Endothelial cell of umbilical vein (primary cell): Measurements from ENCODE around the gene PKD1L1. TPM values are rescaled to one million over a fixed set of nuclear protein-coding genes. Genes with fewer than 3 reads are reported as not detected.

Source experiments
- BruUV-seq: library from RNA; stranded (reverse); fragments of 400-500 nt; replicated peaks from 2 replicates; lab custom pipeline; 2021; lab: Mats Ljungman, UMichigan
- CTCF ChIA-PET: fragments of 300-600, 350-600 bp; sonication (Branson Sonifier 250); formaldehyde crosslinking; loops from one replicate; lab custom pipeline; 2021; ENCODE audit warnings: antibody characterized with exemption, inconsistent platforms; lab: Charles Lee
- POLR2A ChIA-PET: fragments of 300-600, 350-600 bp; sonication (Branson Sonifier 250); formaldehyde crosslinking; loops from one replicate; lab custom pipeline; 2021; ENCODE audit warnings: antibody characterized with exemption, inconsistent platforms; lab: Charles Lee
- DNase-seq: peaks from one replicate; pipeline ENCODE4 v3.0.0-alpha.2; 2011; ENCODE audit warnings: low read depth, low spot score
- FAIRE-seq: peaks from 2 replicates; lab custom pipeline; 2011; peaks lifted over from hg19 to GRCh38; lab: Jason Lieb, UNC
- H2AFZ ChIP-seq: 2 replicates; pipeline ENCODE4 v1.6.0; 2012; ENCODE audit warnings: low read depth, low read length, control low read depth, inconsistent platforms
- H3K27ac ChIP-seq: 2 replicates; pipeline ENCODE4 v1.5.1; 2011; ENCODE audit warnings: low read depth, mild to moderate bottlenecking, control low read depth, low read length, moderate library complexity; ENCODE audit not compliant: insufficient read depth
- H3K27me3 ChIP-seq, 2 experiments: 2 replicates each; pipeline versions ENCODE4 v1.6.0 to v1.6.1; 2011; ENCODE audit warnings: low read length in 2 of 2, mixed read lengths in 1 of 2; ENCODE audit not compliant: control insufficient read depth in 2 of 2, insufficient read depth in 2 of 2
- H3K36me3 ChIP-seq, 2 experiments: 2 replicates in 1 of 2; 3 replicates in 1 of 2; pipeline ENCODE4 v1.5.1; 2011; ENCODE audit warnings: low read length in 2 of 2, mild to moderate bottlenecking in 1 of 2, moderate library complexity in 1 of 2; ENCODE audit not compliant: control insufficient read depth in 2 of 2, insufficient read depth in 2 of 2; ENCODE audit errors: extremely low read depth in 1 of 2
- H3K4me1 ChIP-seq: 3 replicates; pipeline ENCODE4 v1.5.1; 2011; ENCODE audit warnings: mild to moderate bottlenecking, low read length; ENCODE audit not compliant: control insufficient read depth, insufficient read depth; ENCODE audit errors: extremely low read depth
- H3K4me2 ChIP-seq: 2 replicates; pipeline ENCODE4 v1.6.1; 2011; ENCODE audit warnings: low read length, control low read depth, mixed read lengths; ENCODE audit not compliant: insufficient read depth
- H3K4me3 ChIP-seq, 3 experiments: fragments of 200-600 bp in 1 of 3; sonication (generic), shearing (Covaris generic) in 1 of 3; replicated peaks in 1 of 3; 2 replicates each; pipeline ENCODE4 v1.5.1; 2011 to 2016; ENCODE audit warnings: control low read depth in 3 of 3, low read length in 3 of 3, mild to moderate bottlenecking in 2 of 3, inconsistent platforms in 1 of 3, low read depth in 1 of 3, moderate library complexity in 1 of 3; ENCODE audit not compliant: insufficient read depth in 1 of 3
- H3K79me2 ChIP-seq: 2 replicates; pipeline ENCODE4 v1.6.0; 2012; ENCODE audit warnings: low read length, inconsistent platforms; ENCODE audit not compliant: control insufficient read depth, insufficient read depth
- H3K9ac ChIP-seq: replicated peaks from 2 replicates; pipeline ENCODE3; 2011; ENCODE audit warnings: low read length, control low read depth; ENCODE audit not compliant: insufficient read depth; ENCODE audit errors: extremely low read depth
- H3K9me1 ChIP-seq: replicated peaks from 3 replicates; pipeline ENCODE4 v1.6.0; 2011; ENCODE audit warnings: mild to moderate bottlenecking, low read length; ENCODE audit not compliant: control insufficient read depth, insufficient read depth; ENCODE audit errors: extremely low read depth
- H3K9me3 ChIP-seq: replicated peaks from 2 replicates; pipeline ENCODE4 v1.5.1; 2012; ENCODE audit warnings: low read length, inconsistent platforms; ENCODE audit not compliant: control insufficient read depth, insufficient read depth
- H4K20me1 ChIP-seq: replicated peaks from 2 replicates; pipeline ENCODE3; 2011; ENCODE audit warnings: mild to moderate bottlenecking, low read length; ENCODE audit not compliant: control insufficient read depth, insufficient read depth; ENCODE audit errors: extremely low read depth
- EZH2 ChIP-seq: IDR thresholded peaks from 2 replicates; pipeline ENCODE4 v1.6.1; 2012; ENCODE audit warnings: borderline replicate concordance, low read depth, mild to moderate bottlenecking, moderate library complexity, low read length, inconsistent platforms; ENCODE audit not compliant: severe bottlenecking
- FOS ChIP-seq: IDR thresholded peaks from 2 replicates; pipeline ENCODE4 v1.6.1; 2011; ENCODE audit warnings: mild to moderate bottlenecking, low read length, moderate library complexity, borderline replicate concordance; ENCODE audit not compliant: insufficient read depth
- GATA2 ChIP-seq: IDR thresholded peaks from 2 replicates; pipeline ENCODE4 v1.7.0; 2011; ENCODE audit warnings: low read depth, mild to moderate bottlenecking, moderate library complexity, mixed read lengths, low read length; ENCODE audit not compliant: insufficient read length, insufficient read depth
- JUN ChIP-seq: IDR thresholded peaks from 2 replicates; pipeline ENCODE4 v1.6.1; 2011; ENCODE audit warnings: borderline replicate concordance, low read depth; ENCODE audit not compliant: insufficient read length, insufficient read depth
- MYC ChIP-seq: IDR thresholded peaks from one replicate; pipeline ENCODE4 v1.6.1; 2011; ENCODE audit warnings: mild to moderate bottlenecking, low read depth, low read length
- POLR2A ChIP-seq: IDR thresholded peaks from 2 replicates; pipeline ENCODE4 v1.6.1; 2012; ENCODE audit warnings: low read depth, mild to moderate bottlenecking, control low read depth, low read length
- POLR2AphosphoS5 ChIP-seq: IDR thresholded peaks from 2 replicates; pipeline ENCODE4 v1.6.1; 2012; ENCODE audit warnings: low read depth, mild to moderate bottlenecking, control low read depth, low read length, moderate library complexity; ENCODE audit not compliant: insufficient read depth
- dilution Hi-C: fragments of 300-500 bp; cut with MboI; formaldehyde crosslinking; loops from one replicate; pipeline ENCODE4 v1.15.0; 2019; ENCODE audit warnings: low sequenced_read_pairs; ENCODE audit not compliant: extremely low pct_ligation_motif_present
- intact Hi-C: fragments of 100-400 bp; cut with micrococcal nuclease; formaldehyde crosslinking; loops from one replicate; pipeline ENCODE4 v1.10.0; 2022
- polyA plus RNA-seq, 4 experiments: library from polyadenylated mRNA; depleted of rRNA in 3 of 4; stranded (reverse) in 3 of 4; unstranded in 1 of 4; fragments of >200 nt; gene quantifications; 2 replicates each; pipeline versions ENCODE4 v1.2.1 to v1.2.3, GENCODE V29; 2011 to 2012; ENCODE audit warnings: missing spikeins in 1 of 4
- total RNA-seq: library from RNA; stranded (reverse); gene quantifications from 2 replicates; pipeline ENCODE4 v1.2.3, GENCODE V29; 2021
- TF ChIP-seq, protein P1 (sequence below): IDR thresholded peaks from 2 replicates; pipeline ENCODE4 v1.6.1; 2011; ENCODE audit not compliant: insufficient read depth, insufficient read length
- TF ChIP-seq, protein P2 (sequence below), 2 donors: IDR thresholded peaks; 1 replicate in 1 of 2; 2 replicates in 1 of 2; pipeline ENCODE4 v1.5.1; 2011; ENCODE audit warnings: low read length in 2 of 2, mild to moderate bottlenecking in 2 of 2, moderate library complexity in 2 of 2, control low read depth in 1 of 2, inconsistent platforms in 1 of 2, low read depth in 1 of 2; ENCODE audit not compliant: insufficient read depth in 1 of 2; ENCODE audit errors: extremely low read depth in 1 of 2

PKD1L1 gene
- total and polyA plus RNA-seq, 2 donors (not counting 3 experiments of a cell fraction or from before 2014, with no cell fraction given): 4.1 to 5.9 TPM

DNA sequence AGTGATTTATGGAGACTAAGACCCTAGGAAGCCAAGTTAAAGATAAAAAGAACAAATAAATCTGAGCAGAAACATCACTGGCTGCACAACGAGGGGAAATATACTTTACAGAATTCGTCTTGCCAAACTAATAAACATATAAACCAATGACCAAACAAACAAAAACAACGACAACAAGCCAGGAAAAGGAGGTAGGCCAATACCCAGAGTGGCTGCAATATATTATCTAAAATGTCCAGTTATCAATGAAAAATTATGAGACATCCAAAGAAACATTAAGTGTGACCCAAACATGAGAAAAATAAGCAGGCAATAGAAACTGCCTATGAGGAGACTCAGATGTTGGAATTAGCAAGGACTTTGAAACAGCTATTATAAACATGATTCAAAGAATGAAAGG is 81.0 kb downstream of the PKD1L1 start:
- dilution Hi-C loops: no loop called here
- no TSS peak for BruUV-seq

More for the DNA sequence above, 81.0 kb downstream of the PKD1L1 start:
- no peaks in the 10 kb centered on the region for H4K20me1 ChIP-seq
- no peaks in the 10 kb centered on the region for H3K9me3 ChIP-seq
- no peak for FAIRE-seq
- no peaks in the 10 kb centered on the region for H3K27me3 ChIP-seq
- no peaks in the 10 kb centered on the region for H3K9me1 ChIP-seq
- no peak overlapping the region for H3K4me2 ChIP-seq
- no peak for DNase-seq
- no peak overlapping the region for H2AFZ ChIP-seq
- H3K79me2 ChIP-seq: no peaks in the 10 kb centered on the region
- no peaks in the 10 kb centered on the region for H3K4me1 ChIP-seq
- POLR2A ChIA-PET: no interaction called here
- CTCF ChIA-PET: interaction anchor here (1.2 kb wide), 1 partner anchor 601 kb away, joined by 4 read pairs; no protein-coding TSS in a partner anchor
- no peak for TF ChIP-seq POLR2AphosphoS5
- TF ChIP-seq, protein P1, sequence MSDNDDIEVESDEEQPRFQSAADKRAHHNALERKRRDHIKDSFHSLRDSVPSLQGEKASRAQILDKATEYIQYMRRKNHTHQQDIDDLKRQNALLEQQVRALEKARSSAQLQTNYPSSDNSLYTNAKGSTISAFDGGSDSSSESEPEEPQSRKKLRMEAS: no peak
- TF ChIP-seq, protein P2, sequence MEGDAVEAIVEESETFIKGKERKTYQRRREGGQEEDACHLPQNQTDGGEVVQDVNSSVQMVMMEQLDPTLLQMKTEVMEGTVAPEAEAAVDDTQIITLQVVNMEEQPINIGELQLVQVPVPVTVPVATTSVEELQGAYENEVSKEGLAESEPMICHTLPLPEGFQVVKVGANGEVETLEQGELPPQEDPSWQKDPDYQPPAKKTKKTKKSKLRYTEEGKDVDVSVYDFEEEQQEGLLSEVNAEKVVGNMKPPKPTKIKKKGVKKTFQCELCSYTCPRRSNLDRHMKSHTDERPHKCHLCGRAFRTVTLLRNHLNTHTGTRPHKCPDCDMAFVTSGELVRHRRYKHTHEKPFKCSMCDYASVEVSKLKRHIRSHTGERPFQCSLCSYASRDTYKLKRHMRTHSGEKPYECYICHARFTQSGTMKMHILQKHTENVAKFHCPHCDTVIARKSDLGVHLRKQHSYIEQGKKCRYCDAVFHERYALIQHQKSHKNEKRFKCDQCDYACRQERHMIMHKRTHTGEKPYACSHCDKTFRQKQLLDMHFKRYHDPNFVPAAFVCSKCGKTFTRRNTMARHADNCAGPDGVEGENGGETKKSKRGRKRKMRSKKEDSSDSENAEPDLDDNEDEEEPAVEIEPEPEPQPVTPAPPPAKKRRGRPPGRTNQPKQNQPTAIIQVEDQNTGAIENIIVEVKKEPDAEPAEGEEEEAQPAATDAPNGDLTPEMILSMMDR (IDR thresholded peaks at IDR 0.05; ENCODE audit: extremely low read depth in 1 of 2, insufficient read depth in 1 of 2, low read depth in 1 of 2, low read length in 2 of 2): no peak
- no peak for TF ChIP-seq MYC
- TF ChIP-seq EZH2: no peak
- no peak for TF ChIP-seq POLR2A
- TF ChIP-seq FOS: no peak
- TF ChIP-seq JUN: no peak
- no peak for TF ChIP-seq GATA2
- H3K36me3 ChIP-seq: no peaks in the 10 kb centered on the region
- H3K27ac ChIP-seq: no peak overlapping the region
- no peak overlapping the region for H3K4me3 ChIP-seq
- no peak overlapping the region for H3K9ac ChIP-seq
- intact Hi-C loops: no loop called here
